K562 (cell line): ENCODE data around the gene DCUN1D2. TPM values are rescaled to one million over a fixed set of nuclear protein-coding genes. Genes with fewer than 3 reads are reported as not detected.

Experiments used
- ATAC-seq: fragments of 200-7000 bp; cut with Tn5 transposase; 3 replicates; pipeline ENCODE4 v1.9.1; 2020; ENCODE audit warnings: moderate library complexity
- BruUV-seq: library from RNA; stranded (reverse); fragments of 400-500 nt; replicated peaks from 2 replicates; lab custom pipeline; 2021; lab: Mats Ljungman, UMichigan
- CTCF ChIA-PET: fragments of 300-600 bp; formaldehyde crosslinking; extraction: SDS; loops from one replicate; lab custom pipeline; 2021; ENCODE audit warnings: low intra/inter-chr PET ratio; lab: Yijun Ruan, JAX
- POLR2A ChIA-PET: fragments of 300-600, 350-650 bp; sonication (Branson Sonifier 250); formaldehyde crosslinking; extraction: SDS; loops from one replicate; lab custom pipeline; 2021; ENCODE audit warnings: antibody characterized with exemption, inconsistent platforms; lab: Yijun Ruan, JAX
- DNase-seq, 4 experiments: peaks; one replicate each; pipeline versions ENCODE4 v3.0.0 to v3.0.0-alpha.2; 2011 to 2018; ENCODE audit warnings: low spot score in 3 of 4, mixed read lengths in 3 of 4; ENCODE audit errors: extremely low read depth in 1 of 4
- FAIRE-seq: peaks from 2 replicates; lab custom pipeline; 2011; peaks lifted over from hg19 to GRCh38; lab: Jason Lieb, UNC
- H2AFZ ChIP-seq: 2 replicates; pipeline ENCODE4 v1.6.0; 2011; ENCODE audit warnings: low read depth, low read length, control low read depth, inconsistent platforms
- H3K27ac ChIP-seq: fragments of 200-600 bp; 3 replicates; pipeline ENCODE4 v1.8.0; 2011; ENCODE audit warnings: low read depth, mild to moderate bottlenecking, control low read depth, inconsistent platforms, low read length, moderate library complexity, mixed read lengths; ENCODE audit errors: extremely low read depth
- H3K27me3 ChIP-seq, 2 experiments: fragments of 300-600 bp in 1 of 2; 2 replicates in 1 of 2; 3 replicates in 1 of 2; pipeline versions ENCODE4 v1.6.0 to v1.8.0; 2011; ENCODE audit warnings: inconsistent platforms in 2 of 2, low read length in 2 of 2, mild to moderate bottlenecking in 1 of 2, mixed read lengths in 1 of 2, moderate library complexity in 1 of 2; ENCODE audit not compliant: control insufficient read depth in 2 of 2, insufficient read depth in 2 of 2
- H3K36me3 ChIP-seq: fragments of 300-600 bp; 3 replicates; pipeline ENCODE4 v1.8.0; 2011; ENCODE audit warnings: mild to moderate bottlenecking, low read length, inconsistent platforms; ENCODE audit not compliant: control insufficient read depth, insufficient read depth
- H3K4me1 ChIP-seq, 2 experiments: fragments of 200-600 bp in 1 of 2; replicated peaks in 1 of 2; 2 replicates in 1 of 2; 3 replicates in 1 of 2; pipeline versions ENCODE4 v1.5.1 to v1.8.0; 2011; ENCODE audit warnings: inconsistent platforms in 2 of 2, low read length in 2 of 2, mild to moderate bottlenecking in 1 of 2, mixed read lengths in 1 of 2, moderate library complexity in 1 of 2; ENCODE audit not compliant: control insufficient read depth in 2 of 2, insufficient read depth in 2 of 2
- H3K4me2 ChIP-seq: 2 replicates; pipeline ENCODE4 v1.6.1; 2011; ENCODE audit warnings: low read length, control low read depth, inconsistent platforms, mixed read lengths; ENCODE audit not compliant: insufficient read depth
- H3K4me3 ChIP-seq: fragments of 200-600 bp; sonication (generic), shearing (Covaris generic); 2 replicates; pipeline ENCODE4 v1.5.1; 2016; ENCODE audit warnings: control low read depth, inconsistent platforms
- H3K79me2 ChIP-seq: fragments of 200-600 bp; 3 replicates; pipeline ENCODE4 v1.8.0; 2011; ENCODE audit warnings: low read length, inconsistent platforms; ENCODE audit not compliant: control insufficient read depth, insufficient read depth
- H3K9ac ChIP-seq, 2 experiments: 2 replicates each; pipeline versions ENCODE4 v1.6.0 to v1.6.1; 2011; ENCODE audit warnings: low read depth in 2 of 2, low read length in 2 of 2, control low read depth in 1 of 2, inconsistent platforms in 1 of 2, mild to moderate bottlenecking in 1 of 2, mixed read lengths in 1 of 2; ENCODE audit not compliant: insufficient read depth in 1 of 2
- H3K9me1 ChIP-seq: one replicate; pipeline ENCODE4 v1.6.0; 2011; ENCODE audit warnings: inconsistent platforms, mild to moderate bottlenecking, low read length, moderate library complexity; ENCODE audit not compliant: control insufficient read depth, insufficient read depth
- H3K9me3 ChIP-seq: replicated peaks from 2 replicates; pipeline ENCODE4 v1.5.1; 2011; ENCODE audit warnings: low read depth, low read length, inconsistent platforms; ENCODE audit not compliant: control insufficient read depth, insufficient read depth
- H4K20me1 ChIP-seq: replicated peaks from 2 replicates; pipeline ENCODE4 v1.6.1; 2011; ENCODE audit warnings: low read length, inconsistent platforms, mixed read lengths; ENCODE audit not compliant: control insufficient read depth, insufficient read depth
- CREM ChIP-seq: IDR thresholded peaks from 2 replicates; pipeline ENCODE4 v1.6.1; 2014; ENCODE audit warnings: antibody characterized with exemption, low read depth
- EGR1 ChIP-seq: fragments of 450-650 bp; conservative IDR thresholded peaks from 2 replicates; pipeline ENCODE4 v1.6.1; 2017; ENCODE audit warnings: mild to moderate bottlenecking
- ETV6 ChIP-seq, 3 experiments: fragments of 150-350 bp in 1 of 3; sonication (generic) in 1 of 3; formaldehyde crosslinking in 1 of 3; IDR thresholded peaks; 2 replicates each; pipeline versions ENCODE4 v1.6.1 to v1.8.0; 2014 to 2022; ENCODE audit warnings: borderline replicate concordance in 2 of 3, low read depth in 2 of 3, antibody characterized with exemption in 1 of 3, low read length in 1 of 3, mild to moderate bottlenecking in 1 of 3, missing genetic modification reagents in 1 of 3
- RB1 ChIP-seq: fragments of 450-650 bp; IDR thresholded peaks from 2 replicates; pipeline ENCODE4 v1.6.1; 2017; ENCODE audit warnings: low read depth, mild to moderate bottlenecking
- TEAD4 ChIP-seq, 2 experiments: sonication (generic) in 1 of 2; formaldehyde crosslinking in 1 of 2; IDR thresholded peaks; 2 replicates each; pipeline versions ENCODE4 v1.6.1 to v1.8.0; 2012 to 2022; ENCODE audit warnings: borderline replicate concordance in 1 of 2, inconsistent platforms in 1 of 2, low read length in 1 of 2, mild to moderate bottlenecking in 1 of 2, missing genetic modification reagents in 1 of 2
- ZNF224 ChIP-seq: sonication (generic); formaldehyde crosslinking; IDR thresholded peaks from 2 replicates; pipeline ENCODE4 v1.8.0; 2022; ENCODE audit warnings: mild to moderate bottlenecking, missing genetic modification reagents
- ZNF408 ChIP-seq: fragments of 250-450 bp; sonication (Bioruptor Pico); IDR thresholded peaks from 2 replicates; pipeline ENCODE4 v1.4.0; 2020; ENCODE audit warnings: low read depth, mild to moderate bottlenecking, moderate library complexity
- WGBS: fragments of 100-300 bp; shearing (Covaris generic); methylation state at CpG from one replicate; pipeline ENCODE4 v1.1.6; 2016; ENCODE audit warnings: low coverage, mixed read lengths; ENCODE audit not compliant: insufficient coverage; ENCODE audit errors: missing lambda C conversion rate; 5-methylcytosine and 5-hydroxymethylcytosine counted together
- in situ Hi-C: fragments of 300-500 bp; cut with MboI; formaldehyde crosslinking; loops from 4 replicates; pipeline ENCODE4 v1.15.0; 2018; ENCODE audit warnings: inconsistent platforms, mixed read lengths
- intact Hi-C: fragments of 100-400 bp; cut with micrococcal nuclease; formaldehyde crosslinking; loops from 2 replicates; pipeline ENCODE4 v1.14.2; 2022
- polyA plus RNA-seq, 8 experiments: library from polyadenylated mRNA; depleted of rRNA in 4 of 8; stranded (reverse) in 5 of 8; unstranded in 3 of 8; fragments of >200 nt; fragmentation: Nextera tagmentation in 2 of 8; fragmentation: Illumina TruSeq in 1 of 8; extraction: Ambion mirVana in 2 of 8; extraction: Trizol in 1 of 8; gene quantifications; 2 replicates each; pipeline versions ENCODE4 v1.2.1 to v1.2.3, GENCODE V29; 2011 to 2014; ENCODE audit warnings: inconsistent platforms in 1 of 8, missing spikeins in 1 of 8
- total RNA-seq, 7 experiments: library from RNA; depleted of rRNA in 6 of 7; stranded (reverse); fragments of >200 nt in 6 of 7; fragmentation: Illumina TruSeq in 2 of 7; extraction: Trizol in 2 of 7; gene quantifications; 2 replicates each; pipeline versions ENCODE4 v1.2.1 to v1.2.3, GENCODE V29; 2011 to 2021; ENCODE audit warnings: low replicate concordance in 1 of 7
- TF ChIP-seq, protein P1 (sequence below): sonication (generic); formaldehyde crosslinking; IDR thresholded peaks from 2 replicates; pipeline ENCODE4 v1.8.0; 2022; ENCODE audit warnings: mild to moderate bottlenecking, missing genetic modification reagents
- TF ChIP-seq, protein P2 (sequence below): fragments of 250-450 bp; sonication (Bioruptor Pico); IDR thresholded peaks from 2 replicates; pipeline ENCODE4 v1.8.0; 2021; ENCODE audit warnings: moderate library complexity, mild to moderate bottlenecking, inconsistent platforms
- TF ChIP-seq, protein P3 (sequence below): sonication (generic); formaldehyde crosslinking; IDR thresholded peaks from 2 replicates; pipeline ENCODE4 v1.9.0; 2022; ENCODE audit warnings: mild to moderate bottlenecking, missing genetic modification reagents
- TF ChIP-seq, protein P4 (sequence below): fragments of 150-350 bp; conservative IDR thresholded peaks from 2 replicates; pipeline ENCODE4 v1.6.1; 2014; ENCODE audit warnings: low read length

Gene DCUN1D2
- total and polyA plus RNA-seq, 9 of the 15 experiments (the other 6 are each of a cell fraction or from before 2014, with no cell fraction given), result 2.1 to 16.8 (median 11.1) TPM

DNA sequence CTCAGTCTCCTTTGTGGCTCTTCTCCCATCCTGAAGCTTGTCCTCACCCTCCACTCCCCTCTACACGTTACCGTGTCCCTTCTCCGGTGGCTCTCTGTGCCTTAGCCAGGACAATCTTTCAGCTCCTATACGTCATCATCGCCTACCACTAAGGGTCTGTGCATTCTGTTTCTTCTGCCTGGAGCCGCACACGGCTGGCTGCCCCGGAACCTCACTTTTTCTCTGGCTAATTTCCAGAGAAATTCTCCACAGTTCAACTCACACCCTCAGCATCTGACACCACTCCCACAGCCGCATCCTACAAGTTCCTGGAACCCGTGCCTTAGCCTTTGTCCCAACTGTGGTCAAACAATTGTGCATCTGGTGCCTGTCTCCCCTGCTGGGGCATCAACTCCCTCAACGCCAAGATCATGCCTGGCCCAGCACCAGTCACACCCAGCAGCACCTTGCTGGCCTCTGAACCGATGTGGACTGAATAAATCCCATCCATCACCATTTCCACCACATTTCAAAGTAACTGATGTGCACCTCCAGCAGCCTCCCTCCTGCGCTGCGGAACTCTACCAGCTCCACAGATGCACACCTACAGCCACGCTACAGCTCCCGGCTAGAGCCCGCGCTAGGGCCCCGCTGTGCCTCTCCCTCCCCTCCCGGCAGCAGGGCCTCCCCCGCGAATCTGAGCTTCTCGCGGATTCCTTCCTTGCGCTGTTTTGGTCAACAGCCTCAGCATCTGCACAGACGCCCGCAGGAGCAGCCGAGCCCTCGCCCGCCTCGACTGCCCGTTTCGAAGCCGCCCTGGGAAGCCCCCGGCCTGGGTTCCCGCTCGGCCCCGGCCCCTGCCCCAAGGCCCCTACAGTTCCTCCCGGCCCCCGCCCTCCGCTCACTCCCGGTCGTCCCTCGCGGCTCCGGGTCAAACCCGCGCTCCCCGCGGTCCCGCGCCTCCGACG is 689 bp downstream of the DCUN1D2 start:
- H3K9me3 ChIP-seq, result no peaks in the 10 kb centered on the region
- WGBS, result 2% methylated on average over 23 of the region's 54 CpGs
- intact Hi-C loops, result no loop called here
- H3K27me3 ChIP-seq, result no peaks in the 10 kb centered on the region
- H2AFZ ChIP-seq, result peak overlapping the region; percentile 74
- ChIA-PET CTCF (no interaction called here), POLR2A (interaction anchor here (0.6 to 1.3 kb wide), 6 partner anchors 8 to 14 kb away, joined by 3 to 8 read pairs (median 3); no protein-coding TSS in a partner anchor)
- peaks cover 94% of the 10 kb centered on the region for H3K79me2 ChIP-seq
- peaks cover 6% of the 10 kb centered on the region for H3K9me1 ChIP-seq
- no TSS peak for BruUV-seq
- peak; percentile 6 for ATAC-seq
- H3K27ac ChIP-seq, result peak overlapping the region; percentile 88; the same call in 2 of the 3 replicates
- peaks cover 25% of the 10 kb centered on the region; the same call in 2 of the 3 replicates for H3K36me3 ChIP-seq
- H3K4me2 ChIP-seq, result peak overlapping the region; percentile 91
- H4K20me1 ChIP-seq, result peaks cover 6% of the 10 kb centered on the region
- peak overlapping the region; percentile 89 for H3K4me3 ChIP-seq
- in situ Hi-C loops, result loop anchor here (10.0 kb wide), 1 partner anchor 235 kb away; no protein-coding TSS in a partner anchor
- FAIRE-seq, result no peak
- H3K4me1 ChIP-seq, result peaks cover 18 to 36% of the 10 kb centered on the region in 2 experiments
- peak; percentile 31 to 47 (median 36) for DNase-seq
- peak overlapping the region; percentile 87 to 93 for H3K9ac ChIP-seq
- TF ChIP-seq, protein P1, sequence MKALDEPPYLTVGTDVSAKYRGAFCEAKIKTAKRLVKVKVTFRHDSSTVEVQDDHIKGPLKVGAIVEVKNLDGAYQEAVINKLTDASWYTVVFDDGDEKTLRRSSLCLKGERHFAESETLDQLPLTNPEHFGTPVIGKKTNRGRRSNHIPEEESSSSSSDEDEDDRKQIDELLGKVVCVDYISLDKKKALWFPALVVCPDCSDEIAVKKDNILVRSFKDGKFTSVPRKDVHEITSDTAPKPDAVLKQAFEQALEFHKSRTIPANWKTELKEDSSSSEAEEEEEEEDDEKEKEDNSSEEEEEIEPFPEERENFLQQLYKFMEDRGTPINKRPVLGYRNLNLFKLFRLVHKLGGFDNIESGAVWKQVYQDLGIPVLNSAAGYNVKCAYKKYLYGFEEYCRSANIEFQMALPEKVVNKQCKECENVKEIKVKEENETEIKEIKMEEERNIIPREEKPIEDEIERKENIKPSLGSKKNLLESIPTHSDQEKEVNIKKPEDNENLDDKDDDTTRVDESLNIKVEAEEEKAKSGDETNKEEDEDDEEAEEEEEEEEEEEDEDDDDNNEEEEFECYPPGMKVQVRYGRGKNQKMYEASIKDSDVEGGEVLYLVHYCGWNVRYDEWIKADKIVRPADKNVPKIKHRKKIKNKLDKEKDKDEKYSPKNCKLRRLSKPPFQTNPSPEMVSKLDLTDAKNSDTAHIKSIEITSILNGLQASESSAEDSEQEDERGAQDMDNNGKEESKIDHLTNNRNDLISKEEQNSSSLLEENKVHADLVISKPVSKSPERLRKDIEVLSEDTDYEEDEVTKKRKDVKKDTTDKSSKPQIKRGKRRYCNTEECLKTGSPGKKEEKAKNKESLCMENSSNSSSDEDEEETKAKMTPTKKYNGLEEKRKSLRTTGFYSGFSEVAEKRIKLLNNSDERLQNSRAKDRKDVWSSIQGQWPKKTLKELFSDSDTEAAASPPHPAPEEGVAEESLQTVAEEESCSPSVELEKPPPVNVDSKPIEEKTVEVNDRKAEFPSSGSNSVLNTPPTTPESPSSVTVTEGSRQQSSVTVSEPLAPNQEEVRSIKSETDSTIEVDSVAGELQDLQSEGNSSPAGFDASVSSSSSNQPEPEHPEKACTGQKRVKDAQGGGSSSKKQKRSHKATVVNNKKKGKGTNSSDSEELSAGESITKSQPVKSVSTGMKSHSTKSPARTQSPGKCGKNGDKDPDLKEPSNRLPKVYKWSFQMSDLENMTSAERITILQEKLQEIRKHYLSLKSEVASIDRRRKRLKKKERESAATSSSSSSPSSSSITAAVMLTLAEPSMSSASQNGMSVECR (CRISPR knock-in tag), result peak; percentile 72
- peak; percentile 24; the same call in 1 of the 2 replicates for TF ChIP-seq CREM
- 0 out of 2 replicates have a peak, but pooled peaks have one; percentile 20 for TF ChIP-seq EGR1
- TF ChIP-seq TEAD4 (IDR thresholded peaks at IDR 0.05; ENCODE audit: low read length), result no peak
- TF ChIP-seq TEAD4 (CRISPR knock-in tag; IDR thresholded peaks at IDR 0.05; ENCODE audit: borderline replicate concordance), result no peak
- TF ChIP-seq, protein P2, sequence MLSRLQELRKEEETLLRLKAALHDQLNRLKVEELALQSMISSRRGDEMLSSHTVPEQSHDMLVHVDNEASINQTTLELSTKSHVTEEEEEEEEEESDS (CRISPR knock-in tag), result no peak
- TF ChIP-seq, protein P3, sequence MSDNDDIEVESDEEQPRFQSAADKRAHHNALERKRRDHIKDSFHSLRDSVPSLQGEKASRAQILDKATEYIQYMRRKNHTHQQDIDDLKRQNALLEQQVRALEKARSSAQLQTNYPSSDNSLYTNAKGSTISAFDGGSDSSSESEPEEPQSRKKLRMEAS, result peak; percentile 34; the same call in 1 of the 2 replicates
- TF ChIP-seq ETV6 (IDR thresholded peaks at IDR 0.05; ENCODE audit: borderline replicate concordance in 1 of 2, low read depth in 2 of 2, low read length in 1 of 2), result no peak
- TF ChIP-seq ETV6 (CRISPR knock-in tag; IDR thresholded peaks at IDR 0.05; ENCODE audit: borderline replicate concordance), result no peak
- no peak for TF ChIP-seq ZNF224 (CRISPR knock-in tag)
- TF ChIP-seq RB1, result no peak
- TF ChIP-seq ZNF408 (CRISPR knock-in tag), result no peak
- TF ChIP-seq, protein P4, sequence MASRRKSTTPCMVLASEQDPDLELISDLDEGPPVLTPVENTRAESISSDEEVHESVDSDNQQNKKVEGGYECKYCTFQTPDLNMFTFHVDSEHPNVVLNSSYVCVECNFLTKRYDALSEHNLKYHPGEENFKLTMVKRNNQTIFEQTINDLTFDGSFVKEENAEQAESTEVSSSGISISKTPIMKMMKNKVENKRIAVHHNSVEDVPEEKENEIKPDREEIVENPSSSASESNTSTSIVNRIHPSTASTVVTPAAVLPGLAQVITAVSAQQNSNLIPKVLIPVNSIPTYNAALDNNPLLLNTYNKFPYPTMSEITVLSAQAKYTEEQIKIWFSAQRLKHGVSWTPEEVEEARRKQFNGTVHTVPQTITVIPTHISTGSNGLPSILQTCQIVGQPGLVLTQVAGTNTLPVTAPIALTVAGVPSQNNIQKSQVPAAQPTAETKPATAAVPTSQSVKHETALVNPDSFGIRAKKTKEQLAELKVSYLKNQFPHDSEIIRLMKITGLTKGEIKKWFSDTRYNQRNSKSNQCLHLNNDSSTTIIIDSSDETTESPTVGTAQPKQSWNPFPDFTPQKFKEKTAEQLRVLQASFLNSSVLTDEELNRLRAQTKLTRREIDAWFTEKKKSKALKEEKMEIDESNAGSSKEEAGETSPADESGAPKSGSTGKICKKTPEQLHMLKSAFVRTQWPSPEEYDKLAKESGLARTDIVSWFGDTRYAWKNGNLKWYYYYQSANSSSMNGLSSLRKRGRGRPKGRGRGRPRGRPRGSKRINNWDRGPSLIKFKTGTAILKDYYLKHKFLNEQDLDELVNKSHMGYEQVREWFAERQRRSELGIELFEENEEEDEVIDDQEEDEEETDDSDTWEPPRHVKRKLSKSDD, result no peak
